HepG2 (cell line): Measurements from ENCODE around the gene POU2AF2. TPM values are rescaled to one million over a fixed set of nuclear protein-coding genes. Genes with fewer than 3 reads are reported as not detected.
A peak's percentile ranks its signal among the peaks of the same experiment; 100 is the strongest.

ENCODE experiments used
- ARID5B ChIP-seq: IDR thresholded peaks from 2 replicates; pipeline ENCODE4 v1.4.0; 2020; ENCODE audit warnings: mild to moderate bottlenecking, missing genetic modification reagents
- NR0B2 ChIP-seq: sonication (generic); formaldehyde crosslinking; IDR thresholded peaks from 2 replicates; pipeline ENCODE4 v1.4.0; 2020; ENCODE audit warnings: mild to moderate bottlenecking, missing genetic modification reagents
- POLR2AphosphoS5 ChIP-seq: IDR thresholded peaks from 2 replicates; pipeline ENCODE4 v1.6.1; 2012; ENCODE audit warnings: low read depth, low read length
- RXRA ChIP-seq: sonication (generic); formaldehyde crosslinking; IDR thresholded peaks from 2 replicates; pipeline ENCODE4 v1.5.1; 2020; ENCODE audit warnings: missing genetic modification reagents
- TBX2 ChIP-seq: sonication (generic); formaldehyde crosslinking; IDR thresholded peaks from 2 replicates; pipeline ENCODE4 v1.5.0; 2020; ENCODE audit warnings: missing genetic modification reagents, mild to moderate bottlenecking, borderline replicate concordance
- TCF12 ChIP-seq, 2 experiments: fragments of 450-650 bp in 1 of 2; sonication (generic) in 1 of 2; formaldehyde crosslinking in 1 of 2; IDR thresholded peaks; 2 replicates each; pipeline versions ENCODE4 v1.6.1 to v1.8.0; 2017 to 2022; ENCODE audit warnings: antibody characterized with exemption in 1 of 2, mild to moderate bottlenecking in 1 of 2, missing genetic modification reagents in 1 of 2, moderate library complexity in 1 of 2
- ZBTB26 ChIP-seq: IDR thresholded peaks from 2 replicates; pipeline ENCODE4 v1.6.1; 2016; ENCODE audit warnings: missing compliant biosample characterization, missing genetic modification reagents, borderline replicate concordance
- ZNF101 ChIP-seq: sonication (generic); formaldehyde crosslinking; IDR thresholded peaks from 2 replicates; pipeline ENCODE4 v1.4.0; 2020; ENCODE audit warnings: mild to moderate bottlenecking, low read depth, missing genetic modification reagents, borderline replicate concordance
- ZNF18 ChIP-seq: sonication (generic); formaldehyde crosslinking; IDR thresholded peaks from 2 replicates; pipeline ENCODE4 v1.8.0; 2022; ENCODE audit warnings: mild to moderate bottlenecking, missing genetic modification reagents; ENCODE audit not compliant: insufficient replicate concordance
- ZNF20 ChIP-seq: sonication (generic); formaldehyde crosslinking; IDR thresholded peaks from 2 replicates; pipeline ENCODE4 v1.4.0; 2020; ENCODE audit warnings: mild to moderate bottlenecking, moderate library complexity, missing genetic modification reagents
- ZNF235 ChIP-seq: sonication (generic); formaldehyde crosslinking; IDR thresholded peaks from 2 replicates; pipeline ENCODE4 v1.8.1; 2023; ENCODE audit warnings: mild to moderate bottlenecking, missing genetic modification reagents, borderline replicate concordance
- ZNF430 ChIP-seq: sonication (generic); formaldehyde crosslinking; IDR thresholded peaks from 2 replicates; pipeline ENCODE4 v1.9.0; 2021; ENCODE audit warnings: mild to moderate bottlenecking, missing genetic modification reagents
- ZNF569 ChIP-seq: sonication (generic); formaldehyde crosslinking; IDR thresholded peaks from 2 replicates; pipeline ENCODE4 v1.5.0; 2020; ENCODE audit warnings: mild to moderate bottlenecking, missing genetic modification reagents, moderate library complexity, borderline replicate concordance
- ZNF609 ChIP-seq: sonication (generic); formaldehyde crosslinking; IDR thresholded peaks from 2 replicates; pipeline ENCODE4 v1.4.0; 2020; ENCODE audit warnings: mild to moderate bottlenecking, missing genetic modification reagents, borderline replicate concordance
- polyA plus RNA-seq, 8 experiments: library from polyadenylated mRNA; depleted of rRNA in 3 of 8; stranded (reverse) in 7 of 8; unstranded in 1 of 8; fragments of >200 nt; fragmentation: Illumina TruSeq in 4 of 8; extraction: Trizol in 4 of 8; gene quantifications; 2 replicates each; pipeline versions ENCODE4 v1.2.1 to v1.2.3, GENCODE V29; 2011 to 2016; ENCODE audit warnings: low read depth in 4 of 8, missing spikeins in 1 of 8, mixed read lengths in 1 of 8; ENCODE audit not compliant: insufficient read depth in 1 of 8
- total RNA-seq, 5 experiments: library from RNA; depleted of rRNA; stranded (reverse); fragments of >200 nt; fragmentation: Illumina TruSeq; extraction: Trizol; gene quantifications; 2 replicates each; pipeline ENCODE4 v1.2.3, GENCODE V29; 2016; ENCODE audit warnings: low read depth in 1 of 5

POU2AF2 gene
- total and polyA plus RNA-seq, 2 of the 13 experiments (the other 11 are each of a cell fraction or from before 2014, with no cell fraction given) = 0.11 TPM; not detected in 1

- peak; percentile 38 for TF ChIP-seq RXRA
- peak; percentile 94 for TF ChIP-seq ARID5B (CRISPR knock-in tag)
- TF ChIP-seq ZNF101 (CRISPR knock-in tag) = no peak
- TF ChIP-seq ZNF609 = peak; percentile 93
- no peak for TF ChIP-seq ZNF235 (CRISPR knock-in tag)
- TF ChIP-seq ZNF569 (CRISPR knock-in tag) = no peak
- peak; percentile 66 for TF ChIP-seq POLR2AphosphoS5
- peak; percentile 37; the same call in 1 of the 2 replicates for TF ChIP-seq NR0B2 (CRISPR knock-in tag)
- TF ChIP-seq TCF12 (IDR thresholded peaks at IDR 0.05) = no peak
- TF ChIP-seq TCF12 (CRISPR knock-in tag; IDR thresholded peaks at IDR 0.05) = peak; percentile 86
- peak; percentile 64; the same call in 1 of the 2 replicates for TF ChIP-seq ZNF430 (CRISPR knock-in tag)
- peak; percentile 97 for TF ChIP-seq TBX2 (CRISPR knock-in tag)
- TF ChIP-seq ZNF18 (CRISPR knock-in tag) = peak; percentile 63
- 0 out of 2 replicates have a peak, but pooled peaks have one; percentile 34 for TF ChIP-seq ZNF20 (CRISPR knock-in tag)
- TF ChIP-seq ZBTB26 (CRISPR knock-in tag) = 0 out of 2 replicates have a peak, but pooled peaks have one; percentile 17
These were observed 89.3 kb downstream of the POU2AF2 start (continued) for GRCh38 chr11:111334532-111335502.
